ENCODE data around the gene GP1BA.
"Not testable (repeated sequence)": the region's sequence is repeated elsewhere in the genome, so short reads cannot be mapped to it uniquely, and the experiment has no call there.

GP1BA gene

DNA sequence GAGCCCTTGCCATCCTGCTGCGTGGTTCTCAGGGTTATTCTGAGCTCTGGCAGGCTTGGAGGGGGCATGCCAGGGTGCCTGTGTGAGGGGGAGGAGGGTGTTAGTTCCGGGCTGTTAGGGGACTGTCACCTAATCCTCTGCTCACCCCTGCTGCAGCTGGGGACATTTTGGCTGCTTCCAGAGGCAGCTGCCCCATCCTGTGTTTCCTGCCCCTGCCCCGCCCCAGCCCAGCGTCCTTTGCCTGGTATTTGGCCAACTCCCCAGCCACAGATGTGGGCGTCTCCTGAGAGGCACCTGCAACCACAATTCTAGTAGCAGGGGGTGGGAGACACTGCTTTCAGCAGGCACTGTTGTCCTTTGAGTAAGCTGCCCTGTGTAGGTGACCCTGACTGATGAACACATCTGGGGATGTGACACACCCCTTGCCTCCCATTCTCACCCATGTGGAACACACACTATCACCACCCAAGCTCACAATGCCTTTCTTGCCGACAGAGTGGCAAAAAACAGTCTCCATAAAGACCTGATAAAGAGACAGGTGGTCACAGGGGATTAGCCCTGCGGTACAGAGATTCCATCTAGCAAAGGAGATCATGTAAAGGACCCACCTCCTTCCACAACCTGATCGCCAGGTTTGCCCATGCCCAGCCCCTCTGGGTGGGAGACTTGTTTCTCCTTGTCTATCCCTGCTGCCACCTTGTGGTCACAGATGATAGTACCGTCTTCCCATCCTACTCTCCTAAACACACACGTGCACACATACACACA is 28.8 kb upstream of the GP1BA start, which contains the start of gene CHRNE:
TSS of gene CHRNE (minus strand) at position 48 of the 768 bp plus-strand sequence. CDS start at position 13, 35 bp downstream.
- H3K27ac ChIP-seq = no peak within 1 kb of the TSS
- H3K9ac ChIP-seq = no peak within 1 kb of the TSS
- no peaks in the 10 kb centered on the region for H3K79me2 ChIP-seq (ENCODE audit: insufficient read depth, low read depth)
- peaks cover 4% of the 10 kb centered on the region for H3K4me1 ChIP-seq (ENCODE audit: low read depth, poor library complexity, severe bottlenecking)
- TF ChIP-seq, protein P1, sequence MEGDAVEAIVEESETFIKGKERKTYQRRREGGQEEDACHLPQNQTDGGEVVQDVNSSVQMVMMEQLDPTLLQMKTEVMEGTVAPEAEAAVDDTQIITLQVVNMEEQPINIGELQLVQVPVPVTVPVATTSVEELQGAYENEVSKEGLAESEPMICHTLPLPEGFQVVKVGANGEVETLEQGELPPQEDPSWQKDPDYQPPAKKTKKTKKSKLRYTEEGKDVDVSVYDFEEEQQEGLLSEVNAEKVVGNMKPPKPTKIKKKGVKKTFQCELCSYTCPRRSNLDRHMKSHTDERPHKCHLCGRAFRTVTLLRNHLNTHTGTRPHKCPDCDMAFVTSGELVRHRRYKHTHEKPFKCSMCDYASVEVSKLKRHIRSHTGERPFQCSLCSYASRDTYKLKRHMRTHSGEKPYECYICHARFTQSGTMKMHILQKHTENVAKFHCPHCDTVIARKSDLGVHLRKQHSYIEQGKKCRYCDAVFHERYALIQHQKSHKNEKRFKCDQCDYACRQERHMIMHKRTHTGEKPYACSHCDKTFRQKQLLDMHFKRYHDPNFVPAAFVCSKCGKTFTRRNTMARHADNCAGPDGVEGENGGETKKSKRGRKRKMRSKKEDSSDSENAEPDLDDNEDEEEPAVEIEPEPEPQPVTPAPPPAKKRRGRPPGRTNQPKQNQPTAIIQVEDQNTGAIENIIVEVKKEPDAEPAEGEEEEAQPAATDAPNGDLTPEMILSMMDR (conservative IDR thresholded peaks at IDR 0.05; ENCODE audit: low read depth, low read length) = peak; percentile 64
- peak within 1 kb of the TSS; percentile 30; the same call in 1 of the 2 replicates for H3K4me2 ChIP-seq
- H3K4me3 ChIP-seq (IDR thresholded peaks at IDR 0.05; ENCODE audit: insufficient read depth, low read depth, low read length) = no peak within 1 kb of the TSS
- no peaks in the 10 kb centered on the region for H3K27me3 ChIP-seq (ENCODE audit: insufficient read depth, low read depth)
- no peaks in the 10 kb centered on the region for H4K20me1 ChIP-seq (ENCODE audit: insufficient read depth)
- H2AFZ ChIP-seq (ENCODE audit: low read depth) = no peak within 1 kb of the TSS
- H3K36me3 ChIP-seq (ENCODE audit: insufficient read depth) = no peaks in the 10 kb centered on the region

DNA sequence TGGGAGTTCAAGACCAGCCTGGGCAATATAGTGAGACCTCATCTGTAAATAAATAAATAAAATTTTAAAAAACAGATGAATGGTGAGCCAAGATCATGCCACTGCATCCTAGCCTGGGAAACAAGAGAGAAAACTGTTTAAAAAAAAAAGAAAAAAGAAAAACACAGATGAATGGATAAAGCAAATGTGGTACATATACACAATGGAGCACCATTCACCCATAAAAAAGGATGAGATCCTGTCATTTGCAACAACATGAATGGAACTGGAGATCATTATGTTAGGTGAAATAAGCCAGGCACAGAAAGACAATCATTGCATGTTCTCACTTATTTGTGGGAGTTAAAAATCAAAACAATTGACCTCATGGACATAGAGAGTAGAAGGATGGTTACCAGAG is 25.4 kb upstream of the GP1BA start:
- not testable (repeated sequence) for H3K27ac ChIP-seq; H3K9ac ChIP-seq; H3K4me3 ChIP-seq (IDR thresholded peaks at IDR 0.05; ENCODE audit: insufficient read depth, low read depth, low read length); H3K4me1 ChIP-seq (ENCODE audit: low read depth, poor library complexity, severe bottlenecking); H3K79me2 ChIP-seq (ENCODE audit: insufficient read depth, low read depth); H3K36me3 ChIP-seq (ENCODE audit: insufficient read depth); H3K4me2 ChIP-seq; H2AFZ ChIP-seq (ENCODE audit: low read depth); H4K20me1 ChIP-seq (ENCODE audit: insufficient read depth); H3K27me3 ChIP-seq (ENCODE audit: insufficient read depth, low read depth)

DNA sequence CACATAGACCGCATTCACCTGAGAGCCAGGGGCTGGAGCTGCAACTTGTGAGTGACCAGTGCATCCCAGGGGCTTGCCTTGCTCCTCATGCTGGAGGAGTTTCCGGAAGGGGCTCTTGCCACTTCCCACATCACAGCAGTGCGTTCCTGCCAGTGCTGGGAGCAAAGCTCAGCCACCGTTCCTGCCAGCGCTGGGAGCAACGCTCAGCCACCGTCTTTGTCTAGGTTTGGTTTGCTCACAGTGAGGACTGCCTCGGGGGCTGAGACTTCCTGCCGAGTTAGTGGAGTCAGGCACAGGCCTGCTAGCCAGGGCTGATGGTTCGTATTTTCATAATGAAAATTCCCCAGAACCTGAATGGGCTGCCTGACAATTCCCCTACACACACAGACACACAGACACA is 23.8 kb upstream of the GP1BA start:
- TF ChIP-seq, protein P1 (conservative IDR thresholded peaks at IDR 0.05; ENCODE audit: low read depth, low read length) = no peak
- Histone ChIP-seq H3K27me3 (ENCODE audit: insufficient read depth, low read depth) (no peaks in the 10 kb centered on the region), H3K27ac (no peak overlapping the region), H3K4me1 (ENCODE audit: low read depth, poor library complexity, severe bottlenecking) (no peaks in the 10 kb centered on the region), H4K20me1 (ENCODE audit: insufficient read depth) (no peaks in the 10 kb centered on the region), H3K9ac (no peak overlapping the region), H3K4me2 (no peak overlapping the region), H3K79me2 (ENCODE audit: insufficient read depth, low read depth) (no peaks in the 10 kb centered on the region), H3K4me3 (IDR thresholded peaks at IDR 0.05; ENCODE audit: insufficient read depth, low read depth, low read length) (no peak overlapping the region), H2AFZ (ENCODE audit: low read depth) (no peak overlapping the region), H3K36me3 (ENCODE audit: insufficient read depth) (no peaks in the 10 kb centered on the region)

DNA sequence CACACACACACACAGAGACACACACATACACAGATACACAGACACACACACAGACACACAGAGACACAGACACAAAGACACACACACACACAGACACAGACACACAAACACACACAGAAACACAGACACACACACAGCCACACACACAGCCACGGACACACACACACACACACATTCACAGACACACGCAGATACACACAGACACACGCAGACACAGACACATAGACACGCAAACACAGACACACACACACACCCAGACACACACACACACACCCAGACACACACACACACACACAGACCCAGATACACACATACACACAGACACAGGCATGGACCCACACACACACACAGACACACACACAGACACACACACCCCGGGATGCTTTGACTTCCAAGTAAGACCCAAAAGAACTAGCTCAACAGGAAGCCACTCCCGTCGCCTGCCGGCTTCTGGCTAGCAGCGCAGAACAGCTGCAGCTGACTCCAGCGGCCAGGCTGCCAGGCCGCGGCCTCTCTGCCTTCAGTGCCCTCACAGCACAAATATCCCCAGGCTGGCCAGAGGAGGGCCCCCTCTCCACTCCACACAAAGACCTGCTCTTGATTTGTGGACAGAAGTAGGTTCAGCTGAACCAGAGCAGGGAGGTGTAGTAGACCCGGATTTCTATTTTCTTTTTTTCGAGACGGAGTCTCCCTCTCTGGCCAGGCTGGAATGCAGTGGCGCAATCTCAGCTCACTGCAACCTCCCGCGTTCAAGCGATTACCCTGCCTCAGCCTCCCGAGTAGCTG is 23.2 kb upstream of the GP1BA start:
- Histone ChIP-seq H2AFZ (ENCODE audit: low read depth) (no peak overlapping the region), H4K20me1 (ENCODE audit: insufficient read depth) (no peaks in the 10 kb centered on the region), H3K4me3 (IDR thresholded peaks at IDR 0.05; ENCODE audit: insufficient read depth, low read depth, low read length) (no peak overlapping the region), H3K36me3 (ENCODE audit: insufficient read depth) (no peaks in the 10 kb centered on the region), H3K9ac (no peak overlapping the region), H3K27me3 (ENCODE audit: insufficient read depth, low read depth) (no peaks in the 10 kb centered on the region), H3K27ac (no peak overlapping the region), H3K79me2 (ENCODE audit: insufficient read depth, low read depth) (no peaks in the 10 kb centered on the region), H3K4me1 (ENCODE audit: low read depth, poor library complexity, severe bottlenecking) (no peaks in the 10 kb centered on the region), H3K4me2 (no peak overlapping the region)
- TF ChIP-seq, protein P1 (conservative IDR thresholded peaks at IDR 0.05; ENCODE audit: low read depth, low read length) = no peak

Data from KMS-11 (cell line).